KMS-11 (cell line): ENCODE results near the gene BACE2.
A peak's percentile ranks its signal among the peaks of the same experiment; 100 is the strongest.

Experiments used
- H2AFZ ChIP-seq: fragments of 200-600 bp; sonication (generic); 2 replicates; pipeline ENCODE4 v1.6.1; 2016; ENCODE audit warnings: antibody characterized with exemption, mixed run types, low read depth
- H3K27ac ChIP-seq: fragments of 200-600 bp; sonication (generic); 2 replicates; pipeline ENCODE4 v1.6.1; 2016; ENCODE audit warnings: mild to moderate bottlenecking, mixed run types
- H3K27me3 ChIP-seq: fragments of 200-600 bp; sonication (generic); 2 replicates; pipeline ENCODE4 v1.6.1; 2017; ENCODE audit warnings: mild to moderate bottlenecking, low read depth, mixed run types, moderate library complexity; ENCODE audit not compliant: insufficient read depth
- H3K36me3 ChIP-seq: fragments of 200-600 bp; sonication (generic); 2 replicates; pipeline ENCODE4 v1.6.1; 2017; ENCODE audit warnings: mild to moderate bottlenecking, mixed run types; ENCODE audit not compliant: insufficient read depth
- H3K4me1 ChIP-seq: fragments of 200-600 bp; sonication (generic); 2 replicates; pipeline ENCODE4 v1.6.1; 2016; ENCODE audit warnings: mild to moderate bottlenecking, low read depth, mixed run types; ENCODE audit not compliant: poor library complexity, severe bottlenecking
- H3K4me2 ChIP-seq: fragments of 200-600 bp; sonication (generic); 2 replicates; pipeline ENCODE4 v1.7.0; 2016; ENCODE audit warnings: mild to moderate bottlenecking, mixed run types
- H3K4me3 ChIP-seq: fragments of 200-600 bp; sonication (generic); IDR thresholded peaks from 2 replicates; pipeline ENCODE4 v1.6.1; 2017; ENCODE audit warnings: low read depth, low read length, mixed read lengths; ENCODE audit not compliant: insufficient read depth
- H3K79me2 ChIP-seq: fragments of 200-600 bp; sonication (generic); 2 replicates; pipeline ENCODE4 v1.6.1; 2016; ENCODE audit warnings: low read depth, mixed run types; ENCODE audit not compliant: insufficient read depth
- H3K9ac ChIP-seq: fragments of 200-600 bp; sonication (generic); 2 replicates; pipeline ENCODE4 v1.6.1; 2016; ENCODE audit warnings: mild to moderate bottlenecking, mixed run types
- H4K20me1 ChIP-seq: fragments of 200-600 bp; sonication (generic); 2 replicates; pipeline ENCODE4 v1.6.1; 2016; ENCODE audit warnings: mild to moderate bottlenecking, mixed run types; ENCODE audit not compliant: insufficient read depth
- CTCF ChIP-seq: fragments of 200-600 bp; sonication (generic); conservative IDR thresholded peaks from 2 replicates; pipeline ENCODE4 v1.6.1; 2017; ENCODE audit warnings: low read depth, mild to moderate bottlenecking, antibody characterized with exemption, low read length, moderate library complexity, mixed read lengths

The BACE2 gene

DNA sequence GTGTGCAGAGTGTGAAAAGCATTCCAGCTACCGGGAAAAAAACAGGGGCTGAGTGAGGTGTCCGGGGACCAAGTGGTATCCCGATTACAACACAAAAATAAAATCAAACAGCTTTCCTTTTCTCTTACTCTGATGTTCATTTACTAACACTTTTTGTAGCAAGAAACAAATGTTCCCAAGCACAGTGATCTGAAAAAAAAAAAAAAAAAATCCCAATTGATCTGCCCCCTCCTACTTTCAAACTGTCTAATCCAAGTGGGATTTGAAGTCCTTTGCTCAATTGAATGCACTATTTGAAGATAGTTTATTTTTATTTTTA lies 1.3 kb downstream of the BACE2 start:
- Histone ChIP-seq H3K36me3 (no peaks in the 10 kb centered on the region), H3K4me3 (no peak overlapping the region), H3K27ac (no peak overlapping the region), H3K4me1 (peaks cover 15% of the 10 kb centered on the region), H3K27me3 (no peaks in the 10 kb centered on the region), H3K9ac (peak overlapping the region; percentile 11; the same call in 1 of the 2 replicates), H4K20me1 (no peaks in the 10 kb centered on the region), H3K79me2 (no peaks in the 10 kb centered on the region), H3K4me2 (peak overlapping the region; percentile 96), H2AFZ (peak overlapping the region; percentile 58; the same call in 1 of the 2 replicates)
- TF ChIP-seq CTCF: no peak

- no peak overlapping the region for H3K4me3 ChIP-seq
- H3K36me3 ChIP-seq: no peaks in the 10 kb centered on the region
- no peaks in the 10 kb centered on the region for H3K27me3 ChIP-seq
- no peak overlapping the region for H2AFZ ChIP-seq
- H4K20me1 ChIP-seq: no peaks in the 10 kb centered on the region
- H3K4me2 ChIP-seq: peak overlapping the region; percentile 96; the same call in 1 of the 2 replicates
- H3K27ac ChIP-seq: no peak overlapping the region
- no peak overlapping the region for H3K9ac ChIP-seq
- peaks cover 15% of the 10 kb centered on the region for H3K4me1 ChIP-seq
- no peaks in the 10 kb centered on the region for H3K79me2 ChIP-seq
- no peak for TF ChIP-seq CTCF
Observed at GRCh38 chr21:41169701-41170100, 1.7 kb downstream of the BACE2 start.

GRCh38 chr21:41170442-41170841 lies 2.5 kb downstream of the BACE2 start:
- H3K4me2 ChIP-seq: 0 out of 2 replicates have a peak overlapping the region, but pooled peaks have one; percentile 96
- no peaks in the 10 kb centered on the region for H3K79me2 ChIP-seq
- no peak overlapping the region for H3K27ac ChIP-seq
- no peak overlapping the region for H3K9ac ChIP-seq
- no peaks in the 10 kb centered on the region for H4K20me1 ChIP-seq
- H3K4me3 ChIP-seq: no peak overlapping the region
- H3K27me3 ChIP-seq: no peaks in the 10 kb centered on the region
- H3K36me3 ChIP-seq: no peaks in the 10 kb centered on the region
- peak; percentile 78 for TF ChIP-seq CTCF
- no peak overlapping the region for H2AFZ ChIP-seq
- H3K4me1 ChIP-seq: peaks cover 15% of the 10 kb centered on the region

GRCh38 chr21:41170859-41171609 lies 3.1 kb downstream of the BACE2 start:
- H3K27ac ChIP-seq: no peak overlapping the region
- H2AFZ ChIP-seq: no peak overlapping the region
- no peaks in the 10 kb centered on the region for H3K36me3 ChIP-seq
- no peaks in the 10 kb centered on the region for H3K79me2 ChIP-seq
- H3K4me2 ChIP-seq: no peak overlapping the region
- H3K27me3 ChIP-seq: no peaks in the 10 kb centered on the region
- H4K20me1 ChIP-seq: no peaks in the 10 kb centered on the region
- H3K4me3 ChIP-seq: no peak overlapping the region
- H3K9ac ChIP-seq: no peak overlapping the region
- no peak for TF ChIP-seq CTCF
- peaks cover 15% of the 10 kb centered on the region for H3K4me1 ChIP-seq
